PC-3 (cell line): Measurements from ENCODE around the gene EXOC4.

ENCODE experiments used
- CTCF ChIP-seq: fragments of 300-600 bp; sonication (generic); conservative IDR thresholded peaks from 2 replicates; pipeline ENCODE4 v1.5.1; 2017; ENCODE audit warnings: antibody characterized with exemption, low read depth, mild to moderate bottlenecking, low read length
- EZH2 ChIP-seq: fragments of 300-600 bp; sonication (generic); IDR thresholded peaks from one replicate; pipeline ENCODE4 v1.6.1; 2017; ENCODE audit warnings: antibody characterized with exemption, mild to moderate bottlenecking, low read length; ENCODE audit not compliant: unreplicated experiment
- EZH2phosphoT487 ChIP-seq: fragments of 300-600 bp; sonication (generic); IDR thresholded peaks from 2 replicates; pipeline ENCODE4 v1.6.1; 2018; ENCODE audit warnings: mild to moderate bottlenecking, antibody characterized with exemption, low read length, borderline replicate concordance

- TF ChIP-seq EZH2: no peak
- TF ChIP-seq CTCF: no peak
- TF ChIP-seq EZH2phosphoT487: no peak
These were observed 296.8 kb downstream of the EXOC4 start for GRCh38 chr7:133549633-133550032.
